HG02884 (cell line): ENCODE measurements around the gene CFAP221.
A peak's percentile ranks its signal among the peaks of the same experiment; 100 is the strongest.

ENCODE experiments used
- ATAC-seq: cut with Tn5 transposase; IDR thresholded peaks from one replicate; pipeline ENCODE4 v1.9.1; 2021; ENCODE audit warnings: mild to moderate bottlenecking, moderate library complexity; ENCODE audit not compliant: unreplicated experiment

The CFAP221 gene

DNA sequence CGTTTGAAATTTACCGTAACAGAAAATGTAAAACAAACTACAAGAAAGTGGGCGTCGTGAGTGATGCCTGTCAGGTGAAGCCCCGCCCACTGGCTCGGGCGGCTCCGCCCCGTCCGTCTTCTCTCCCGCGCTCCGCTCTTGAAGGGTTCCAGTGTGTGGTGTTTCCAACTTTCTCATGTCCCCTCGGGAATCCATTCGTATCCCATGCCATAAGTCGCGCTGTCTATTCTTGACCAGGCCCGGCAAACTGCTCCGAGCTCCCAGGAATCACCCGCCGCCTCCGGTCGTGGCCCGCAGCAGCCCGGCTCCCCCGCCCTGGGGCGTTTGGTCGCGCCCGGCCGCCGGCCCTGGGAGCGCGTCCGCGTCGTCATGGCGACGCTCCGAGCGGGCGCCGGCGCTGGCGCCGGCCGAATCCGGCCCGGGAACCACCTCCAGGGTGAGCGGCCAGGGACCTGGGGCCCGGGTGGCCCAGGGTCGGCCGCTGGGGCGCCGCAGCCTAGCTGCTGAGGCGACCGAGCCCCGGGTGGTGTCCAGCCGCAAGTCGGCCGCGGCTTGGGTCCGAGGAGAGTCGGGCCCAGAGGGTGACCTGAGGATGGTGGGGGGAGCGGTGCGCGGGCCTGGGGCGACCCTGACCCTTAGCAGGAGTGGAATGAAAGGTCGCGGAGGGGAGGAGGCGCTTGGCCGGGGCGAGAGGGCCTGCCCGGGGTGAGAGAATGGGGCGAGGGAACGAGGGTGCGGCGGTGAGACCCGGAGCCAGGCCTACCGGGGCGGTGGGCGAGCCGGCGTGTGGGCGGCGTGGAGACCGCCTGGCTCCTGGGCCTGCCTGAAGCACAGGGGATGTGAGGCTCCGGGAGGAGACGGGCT lies at the start of gene CFAP221:
TSS of gene CFAP221 (plus strand) at position 375 of the 864 bp plus-strand sequence. CDS start 1,683 bp downstream, outside the sequence.
- peak; percentile 87 for ATAC-seq

DNA sequence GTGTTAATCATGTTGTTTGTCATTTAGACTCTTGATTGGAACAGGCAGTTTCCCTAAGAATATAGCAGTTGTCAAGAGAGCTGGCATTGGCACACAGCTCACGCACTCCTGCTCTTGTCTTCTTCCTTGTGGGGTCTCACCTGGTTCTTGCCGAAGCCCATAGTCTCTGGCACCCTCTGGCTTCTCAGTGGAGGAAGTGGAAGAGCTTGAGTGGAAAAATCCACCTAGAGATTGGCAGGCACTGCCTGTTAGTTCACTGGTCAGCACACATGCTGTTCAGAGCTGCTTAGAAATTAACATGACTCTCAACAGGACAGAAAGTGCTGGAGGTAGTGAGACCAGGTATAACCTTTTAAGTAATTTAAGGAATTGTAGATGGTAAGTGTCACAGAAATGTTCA lies 48.3 kb upstream of the CFAP221 start:
- ATAC-seq: no peak

DNA sequence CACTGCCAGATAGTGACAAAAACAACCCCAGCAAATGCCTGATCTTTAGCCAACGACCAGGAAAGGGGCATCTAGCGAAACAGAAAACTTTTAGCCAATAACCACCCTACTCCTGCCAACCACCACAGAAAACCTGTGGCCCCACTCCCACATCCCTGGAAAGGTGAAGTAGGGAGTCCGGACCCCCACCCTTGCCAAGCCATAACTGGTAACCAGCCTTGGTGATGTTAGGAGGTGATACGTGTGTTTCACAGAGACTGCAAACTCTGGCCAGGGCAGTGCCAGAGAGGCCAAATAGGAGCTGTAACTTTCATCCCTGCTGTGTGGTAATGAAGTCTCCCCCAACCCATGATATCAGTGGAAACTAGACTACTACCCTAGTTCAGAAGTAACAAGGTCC lies 47.6 kb upstream of the CFAP221 start:
- ATAC-seq: no peak

DNA sequence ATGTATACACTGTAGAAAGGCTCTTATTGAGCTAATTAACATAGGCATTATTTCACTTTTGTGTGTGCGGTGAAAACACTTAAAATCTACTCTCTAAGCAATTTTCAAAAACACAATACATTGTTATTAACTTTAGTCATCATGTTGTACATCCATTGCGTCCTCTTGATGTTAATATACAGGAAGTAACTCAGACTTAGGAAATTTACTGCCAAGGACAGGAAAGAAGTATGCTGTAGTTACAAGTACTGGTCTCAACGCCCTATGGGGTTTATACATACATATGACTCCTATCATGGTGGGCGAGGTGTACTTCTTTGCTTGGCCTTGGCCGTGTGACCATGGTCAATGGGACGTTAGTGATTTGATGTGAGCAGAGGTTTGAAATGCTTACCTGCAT lies 35.5 kb upstream of the CFAP221 start:
- no peak for ATAC-seq

DNA sequence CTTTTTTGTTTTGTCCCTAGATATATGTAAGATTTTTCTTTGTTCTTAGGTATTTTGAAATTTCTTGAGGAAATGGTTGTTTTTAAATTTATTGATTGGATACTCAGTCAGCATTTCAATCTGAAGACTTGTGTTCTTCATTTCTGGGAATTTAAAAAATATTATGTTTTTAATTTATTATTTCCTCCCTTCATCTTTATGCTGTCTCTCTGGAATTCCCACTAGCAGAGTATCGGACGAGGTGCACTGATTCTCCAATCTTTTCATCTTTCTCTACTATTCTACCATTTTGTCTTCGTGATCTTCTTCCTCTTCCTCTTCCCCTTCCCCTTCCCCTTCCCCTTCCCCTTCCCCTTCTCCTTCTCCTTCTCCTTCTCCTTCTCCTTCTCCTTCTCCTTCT lies 32.3 kb upstream of the CFAP221 start:
- no peak for ATAC-seq

DNA sequence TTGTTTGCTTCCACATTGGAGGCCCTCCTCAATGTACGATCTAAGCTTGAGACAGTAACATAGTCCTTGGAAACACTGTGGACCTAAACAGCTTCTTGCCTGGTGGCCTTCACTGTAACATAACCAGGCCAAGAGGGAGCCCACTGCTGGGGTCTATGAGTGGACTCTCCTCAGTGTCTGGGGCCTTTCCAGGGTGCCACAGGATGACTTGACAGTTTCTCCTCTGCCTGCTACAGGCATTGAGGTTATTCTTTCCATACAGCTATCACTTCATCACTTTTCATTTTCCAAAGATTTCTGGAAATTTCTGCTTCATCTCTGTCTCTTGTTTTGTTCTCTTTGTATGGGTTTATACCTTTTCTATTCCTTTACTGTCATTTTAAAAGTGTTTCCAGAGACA lies 31.3 kb upstream of the CFAP221 start:
- no peak for ATAC-seq

DNA sequence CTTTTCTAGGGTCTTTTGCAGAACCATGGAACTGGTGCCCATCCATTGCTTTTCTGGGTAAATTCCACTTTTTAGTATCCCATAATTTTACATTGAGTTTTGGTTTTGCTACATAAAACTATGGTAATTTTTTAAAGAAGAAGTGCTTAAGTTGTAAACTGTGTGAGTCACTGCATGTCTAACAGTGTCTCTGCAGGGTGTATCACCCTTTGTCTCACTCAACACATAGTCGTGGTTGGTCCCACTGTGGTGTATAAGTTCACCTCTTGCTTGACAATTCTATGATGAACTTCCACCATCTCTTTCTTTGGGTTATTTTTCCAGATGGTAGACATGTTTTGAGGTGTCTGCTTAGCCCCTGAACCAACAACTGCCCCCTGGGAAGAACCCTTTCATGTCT lies 30.4 kb upstream of the CFAP221 start:
- ATAC-seq: no peak

DNA sequence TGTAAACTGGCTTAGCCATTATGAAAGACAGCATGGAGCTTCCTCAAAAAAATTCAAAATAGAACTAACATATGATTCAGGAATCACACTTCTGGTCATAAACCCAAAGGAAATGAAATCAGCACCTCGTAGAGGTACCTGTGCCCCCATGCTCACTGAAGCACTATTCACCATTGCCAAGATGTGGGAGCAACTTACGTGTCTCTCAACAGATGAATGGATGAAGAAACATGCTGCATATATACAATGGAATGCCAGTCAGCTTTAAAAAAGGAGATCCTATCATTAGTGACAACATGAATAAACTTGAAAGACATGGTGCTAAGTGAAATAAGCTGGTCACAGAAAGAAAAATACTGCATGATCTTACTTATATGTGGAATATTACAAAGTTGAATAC lies 28.1 kb upstream of the CFAP221 start:
- ATAC-seq: no peak

DNA sequence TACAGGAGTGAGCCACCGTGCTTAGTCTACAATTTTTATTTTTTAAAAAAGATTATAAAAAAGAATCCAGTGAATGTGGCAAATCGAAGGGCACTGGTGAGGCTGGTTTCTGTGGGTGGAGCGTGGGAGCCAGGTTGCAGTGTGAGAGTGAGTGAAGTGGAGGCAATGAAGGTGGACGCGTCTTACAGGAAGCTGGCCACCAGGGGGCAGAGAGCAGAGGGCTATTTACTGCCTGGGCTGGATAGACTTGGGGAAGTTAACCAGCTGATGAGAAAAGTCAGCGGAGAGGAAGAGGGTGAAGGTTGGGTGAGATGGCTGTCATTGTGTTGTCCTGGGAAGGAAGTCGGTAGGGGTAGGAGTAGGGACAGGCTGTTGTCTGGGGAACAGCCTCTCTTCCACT lies 26.8 kb upstream of the CFAP221 start:
- peak; percentile 95 for ATAC-seq

DNA sequence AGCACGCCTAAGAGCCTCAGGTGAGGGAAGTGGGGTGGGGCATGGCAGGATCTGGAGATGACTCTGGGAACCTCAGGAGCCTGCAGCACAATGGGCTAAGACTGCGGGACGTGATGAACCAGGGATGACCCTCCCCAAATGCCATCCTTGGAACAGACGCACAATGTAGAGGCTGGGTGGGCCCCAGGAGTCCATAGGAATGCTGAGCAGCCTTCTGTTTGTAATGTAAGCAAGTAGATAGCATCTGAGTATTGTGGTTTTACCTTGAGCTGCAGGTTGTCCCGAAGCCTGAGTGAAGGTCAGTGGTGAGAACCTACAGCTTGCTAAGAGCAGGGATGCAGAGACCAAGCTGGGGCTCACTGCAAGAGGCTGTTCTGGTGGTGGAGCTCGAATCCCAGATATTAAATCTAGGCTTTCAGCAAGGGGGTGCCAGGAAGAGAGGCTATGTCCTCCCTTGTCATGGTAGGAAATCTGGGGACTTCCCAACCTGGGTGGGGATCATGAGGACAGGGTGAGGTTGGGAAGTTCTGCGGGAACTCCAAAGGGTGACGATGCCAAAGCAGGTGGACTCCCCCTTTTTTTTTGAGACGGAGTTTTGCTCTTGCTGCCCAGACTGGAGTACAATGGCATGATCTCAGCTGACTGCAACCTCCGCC lies 25.7 kb upstream of the CFAP221 start:
- no peak for ATAC-seq

DNA sequence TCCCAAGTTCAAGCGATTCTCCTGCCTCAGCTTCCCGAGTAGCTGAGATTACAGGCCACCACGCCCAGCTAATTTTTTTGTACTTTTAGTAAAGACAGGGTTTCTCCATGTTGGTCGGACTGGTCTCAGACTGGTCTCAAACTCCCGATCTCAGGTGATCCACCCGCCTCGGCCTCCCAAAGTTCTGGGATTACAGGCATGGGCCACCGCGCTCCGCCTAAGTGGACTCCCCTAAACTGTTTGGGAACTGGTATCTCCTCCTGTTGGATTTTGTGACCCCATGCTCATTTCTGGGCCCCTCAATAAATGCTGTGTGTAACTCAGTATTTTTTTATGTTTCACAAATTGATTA lies 25.2 kb upstream of the CFAP221 start:
- ATAC-seq: no peak

DNA sequence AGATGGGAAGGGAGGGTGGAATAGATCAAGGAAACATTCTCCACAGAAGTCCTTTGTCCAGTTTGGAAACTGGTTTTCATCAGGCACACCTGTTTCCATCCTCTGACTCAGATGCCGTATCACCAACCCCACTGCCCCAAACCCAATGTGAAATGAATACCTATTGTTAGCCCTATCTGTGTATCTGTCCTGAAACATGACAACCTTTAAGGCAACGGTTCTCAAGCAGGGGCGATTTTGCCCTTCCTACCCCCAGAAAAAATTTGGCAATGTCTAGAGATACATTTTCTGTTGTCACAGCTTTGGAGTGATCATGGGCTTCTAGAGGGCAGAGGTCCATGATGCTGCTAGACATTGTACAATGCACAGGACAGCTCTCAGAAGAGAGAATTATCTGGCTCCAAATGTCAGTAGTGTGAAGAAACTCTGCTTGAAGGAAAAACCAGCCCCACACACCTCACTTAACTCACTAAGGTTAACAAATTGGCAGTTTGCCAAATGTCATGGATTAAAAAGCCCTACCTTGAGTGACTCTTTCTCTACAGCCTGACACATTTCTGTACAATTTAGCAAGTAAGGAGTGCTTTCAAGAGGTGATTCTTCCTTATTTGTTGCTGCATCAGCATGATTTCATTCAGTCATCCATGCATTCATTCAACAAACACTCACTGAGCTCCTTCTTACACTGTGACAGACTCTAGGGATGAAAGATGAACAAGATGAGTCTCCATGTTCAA lies 23.4 kb upstream of the CFAP221 start:
- no peak for ATAC-seq

DNA sequence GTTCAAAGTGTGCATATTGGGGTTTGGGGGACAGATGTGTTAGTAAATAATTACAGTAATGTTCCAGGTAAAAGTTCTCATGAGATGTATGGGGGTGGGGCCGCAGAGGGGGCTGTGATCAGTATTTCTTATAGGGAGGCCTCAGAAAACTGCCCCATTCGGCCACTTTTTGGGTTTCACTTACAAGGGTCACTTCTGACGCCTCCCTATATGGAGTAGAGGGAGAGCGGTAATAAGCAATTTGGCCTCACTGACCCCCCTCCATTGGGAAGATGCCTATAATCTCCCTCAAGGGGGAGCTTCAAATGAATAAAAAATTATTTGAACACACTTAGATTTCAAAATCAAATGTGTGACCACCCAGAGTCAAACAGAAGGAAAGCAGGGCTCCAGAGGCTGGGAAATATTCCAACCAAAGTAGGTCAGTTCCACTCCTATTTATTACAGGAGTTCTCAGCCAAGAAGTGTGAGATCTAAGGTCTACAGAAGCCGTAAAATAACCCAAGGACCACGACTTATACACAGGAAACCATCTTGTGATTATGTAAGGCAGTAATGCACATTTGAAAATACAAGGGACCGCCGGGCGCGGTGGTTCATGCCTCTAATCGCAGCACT lies 22.7 kb upstream of the CFAP221 start:
- ATAC-seq: no peak

DNA sequence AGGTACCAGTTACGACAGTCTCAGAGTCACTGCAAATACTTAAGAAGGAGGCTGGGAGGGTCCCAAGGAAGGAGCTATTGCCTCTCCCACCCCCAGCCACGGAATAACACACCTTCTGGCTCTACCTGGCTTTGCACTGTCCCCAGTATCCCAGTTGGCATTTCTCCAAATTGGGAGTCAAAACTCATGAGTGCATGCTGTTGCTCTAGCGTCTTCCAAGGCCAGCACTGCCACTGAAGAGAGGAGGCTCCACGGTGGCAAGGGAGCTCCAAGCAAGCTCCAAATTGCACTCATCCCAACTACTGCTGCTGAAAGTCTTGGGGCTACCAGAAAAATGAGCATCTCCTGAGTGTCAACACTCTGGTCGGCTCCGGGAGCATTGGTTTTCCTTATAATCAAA lies 21.6 kb upstream of the CFAP221 start:
- no peak for ATAC-seq

DNA sequence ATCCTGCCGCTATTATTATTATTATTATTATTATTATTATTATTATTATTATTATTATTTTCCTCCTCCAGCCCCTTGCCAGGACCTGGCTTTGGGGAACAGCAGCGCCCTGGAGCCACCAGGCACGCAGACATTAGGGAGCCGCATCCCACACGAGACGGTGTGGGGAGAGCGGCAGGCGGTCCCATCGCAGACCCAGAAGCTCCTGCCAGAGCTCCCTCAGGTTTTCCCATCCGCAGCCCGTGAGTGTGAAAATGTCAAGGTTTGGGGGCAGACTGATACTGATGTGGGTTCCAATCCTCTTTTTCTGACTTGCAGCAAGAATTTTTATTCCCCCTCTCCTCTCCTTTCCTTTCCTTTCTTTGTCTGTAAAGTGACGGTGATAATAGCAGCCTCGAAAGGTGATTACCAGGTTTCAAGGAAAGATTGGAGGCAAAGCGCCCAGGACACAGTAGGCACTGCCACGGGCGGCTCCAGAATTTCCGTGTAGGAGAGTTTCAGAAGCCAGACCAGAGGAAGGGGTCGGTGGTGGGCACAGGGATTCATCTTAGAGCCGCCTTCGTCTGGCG lies 20.8 kb upstream of the CFAP221 start:
- no peak for ATAC-seq

DNA sequence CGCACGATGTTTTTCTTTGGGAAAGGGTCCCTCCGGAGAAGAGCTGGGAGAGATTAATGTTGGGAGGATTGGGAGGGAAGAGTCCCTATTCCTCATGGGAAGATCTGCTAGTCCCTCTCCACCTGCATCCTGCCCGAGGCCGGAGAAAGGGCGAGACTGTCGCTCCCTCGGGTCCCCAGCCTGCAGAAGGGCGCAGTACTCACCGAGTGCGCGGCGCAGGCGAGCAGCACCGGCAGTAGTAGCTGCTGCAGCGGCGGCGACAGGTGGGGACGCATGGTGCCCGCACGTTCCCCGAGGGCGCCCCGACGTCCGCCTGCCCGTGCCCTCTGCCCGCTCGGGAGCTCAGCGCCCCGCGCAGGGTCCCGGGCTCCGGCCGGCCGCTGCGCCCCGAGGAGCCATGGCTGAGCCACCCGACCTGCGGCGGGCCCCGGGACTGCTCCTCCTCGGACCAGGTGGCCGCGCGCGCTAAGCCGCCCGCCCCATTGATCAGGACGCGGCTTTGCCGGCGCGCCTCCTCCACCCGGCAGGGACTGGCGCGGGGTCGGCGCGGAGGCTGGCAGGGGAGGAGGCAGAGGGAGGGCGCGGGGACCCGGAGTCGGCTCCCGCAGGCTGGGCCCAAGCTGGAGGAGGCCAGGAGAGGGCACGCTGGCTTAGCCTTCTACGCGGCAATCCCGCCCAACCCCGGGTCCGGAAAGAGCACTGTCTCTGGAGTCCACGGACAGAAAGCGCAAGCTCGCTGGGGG lies 20.1 kb upstream of the CFAP221 start, which contains the start of gene SCTR:
TSS of gene SCTR (minus strand) at position 532 of the 743 bp plus-strand sequence. CDS start at position 275, 257 bp downstream.
- no peak for ATAC-seq

DNA sequence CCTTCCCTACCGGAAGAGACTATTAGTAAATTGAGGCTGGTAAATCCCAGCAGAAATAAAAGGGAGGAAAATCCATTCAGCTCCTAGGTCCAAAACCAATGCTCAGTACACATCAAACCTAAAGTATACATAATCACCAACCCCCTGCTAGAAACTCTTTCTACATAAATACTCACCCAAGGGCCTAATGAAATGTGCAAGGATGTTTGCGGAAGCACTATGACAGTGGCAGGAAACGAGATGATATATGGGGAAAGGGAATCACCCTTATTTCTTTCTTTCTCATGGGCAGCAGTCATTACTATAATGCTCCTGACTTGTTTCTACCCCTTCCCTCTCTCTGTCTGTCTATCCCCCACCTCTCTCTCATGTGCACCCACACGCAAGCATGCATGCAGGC lies 18.6 kb upstream of the CFAP221 start:
- ATAC-seq: no peak

DNA sequence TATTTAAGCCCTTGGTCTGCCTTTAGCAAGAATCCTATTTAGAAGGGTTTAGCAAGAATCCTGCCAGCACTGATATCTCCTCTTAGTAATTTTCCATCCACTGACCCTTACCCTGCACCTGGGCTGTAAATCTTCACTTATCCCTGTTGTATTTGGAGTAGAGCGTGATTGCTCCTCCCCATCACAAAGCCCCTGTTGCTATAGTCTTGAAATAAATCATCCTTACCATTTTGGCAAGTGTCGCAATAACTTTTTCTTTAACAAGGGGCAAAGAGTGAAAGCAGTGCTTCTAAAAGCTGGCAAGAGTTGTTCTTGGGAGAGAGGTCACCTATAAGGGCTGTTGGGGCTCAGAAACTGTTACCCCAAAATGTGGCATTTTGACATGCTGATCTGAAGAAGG lies 16.2 kb upstream of the CFAP221 start:
- no peak for ATAC-seq

DNA sequence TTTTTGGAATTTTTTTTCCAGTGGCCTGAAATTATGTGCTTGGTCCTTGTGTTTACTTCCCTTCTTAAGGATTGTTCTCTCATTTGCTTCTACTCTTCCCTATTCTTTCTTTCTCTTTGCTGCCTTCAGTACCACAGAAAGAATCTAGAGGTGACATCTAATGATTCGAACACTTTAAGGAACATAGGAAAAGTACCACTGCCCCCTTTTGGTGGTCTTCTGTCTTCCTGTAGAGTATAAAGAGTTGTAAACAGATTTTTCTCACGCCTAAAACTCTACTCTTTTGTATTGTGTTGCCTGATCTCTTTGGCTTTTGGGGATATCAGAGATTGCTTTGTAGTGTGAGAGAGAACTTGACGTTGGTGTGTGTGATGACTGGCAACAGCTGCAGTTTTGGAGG lies 13.0 kb upstream of the CFAP221 start:
- ATAC-seq: no peak

DNA sequence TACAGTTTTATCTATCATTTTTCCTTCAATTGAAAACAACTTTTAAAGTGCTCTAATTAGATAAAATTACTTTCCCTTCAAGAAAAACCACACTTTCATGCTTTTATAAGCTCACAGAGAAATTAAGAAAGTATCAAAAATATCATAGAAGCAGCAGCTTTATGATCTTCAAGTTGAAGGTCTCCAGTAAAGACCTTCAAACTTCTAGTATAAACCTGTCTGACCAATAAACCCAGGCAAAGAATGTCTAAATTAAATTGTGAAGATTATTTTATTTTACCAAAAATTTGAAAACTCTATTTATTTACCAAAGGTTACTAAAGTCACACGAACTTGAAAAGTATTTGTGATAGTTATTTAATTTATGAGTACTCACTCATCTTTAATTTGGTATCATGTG lies 10.7 kb upstream of the CFAP221 start:
- no peak for ATAC-seq
